Measurements from ENCODE around the gene PTX4. TPM values are rescaled to one million over a fixed set of nuclear protein-coding genes. Genes with fewer than 3 reads are reported as not detected.

PTX4 gene
- total RNA-seq, 1 donor from 2014 or later = not detected

GRCh38 chr16:1495889-1496262 lies 7.1 kb upstream of the PTX4 start:
- TF ChIP-seq, protein P1, sequence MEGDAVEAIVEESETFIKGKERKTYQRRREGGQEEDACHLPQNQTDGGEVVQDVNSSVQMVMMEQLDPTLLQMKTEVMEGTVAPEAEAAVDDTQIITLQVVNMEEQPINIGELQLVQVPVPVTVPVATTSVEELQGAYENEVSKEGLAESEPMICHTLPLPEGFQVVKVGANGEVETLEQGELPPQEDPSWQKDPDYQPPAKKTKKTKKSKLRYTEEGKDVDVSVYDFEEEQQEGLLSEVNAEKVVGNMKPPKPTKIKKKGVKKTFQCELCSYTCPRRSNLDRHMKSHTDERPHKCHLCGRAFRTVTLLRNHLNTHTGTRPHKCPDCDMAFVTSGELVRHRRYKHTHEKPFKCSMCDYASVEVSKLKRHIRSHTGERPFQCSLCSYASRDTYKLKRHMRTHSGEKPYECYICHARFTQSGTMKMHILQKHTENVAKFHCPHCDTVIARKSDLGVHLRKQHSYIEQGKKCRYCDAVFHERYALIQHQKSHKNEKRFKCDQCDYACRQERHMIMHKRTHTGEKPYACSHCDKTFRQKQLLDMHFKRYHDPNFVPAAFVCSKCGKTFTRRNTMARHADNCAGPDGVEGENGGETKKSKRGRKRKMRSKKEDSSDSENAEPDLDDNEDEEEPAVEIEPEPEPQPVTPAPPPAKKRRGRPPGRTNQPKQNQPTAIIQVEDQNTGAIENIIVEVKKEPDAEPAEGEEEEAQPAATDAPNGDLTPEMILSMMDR (IDR thresholded peaks at IDR 0.05) = no peak
- no peak overlapping the region for H3K27ac ChIP-seq
- DNase-seq (no peak), ATAC-seq (no peak)
- intact Hi-C loops (cut with DNase I) = loop anchor here (10.0 kb wide), 1 partner anchor 59 kb away; no protein-coding TSS in a partner anchor
- H3K4me3 ChIP-seq = no peak overlapping the region
- H3K27me3 ChIP-seq = no peaks in the 10 kb centered on the region
- H3K4me1 ChIP-seq = peaks cover 19% of the 10 kb centered on the region
- H3K9me3 ChIP-seq = no peaks in the 10 kb centered on the region
- H3K36me3 ChIP-seq = peaks cover 26% of the 10 kb centered on the region

DNA sequence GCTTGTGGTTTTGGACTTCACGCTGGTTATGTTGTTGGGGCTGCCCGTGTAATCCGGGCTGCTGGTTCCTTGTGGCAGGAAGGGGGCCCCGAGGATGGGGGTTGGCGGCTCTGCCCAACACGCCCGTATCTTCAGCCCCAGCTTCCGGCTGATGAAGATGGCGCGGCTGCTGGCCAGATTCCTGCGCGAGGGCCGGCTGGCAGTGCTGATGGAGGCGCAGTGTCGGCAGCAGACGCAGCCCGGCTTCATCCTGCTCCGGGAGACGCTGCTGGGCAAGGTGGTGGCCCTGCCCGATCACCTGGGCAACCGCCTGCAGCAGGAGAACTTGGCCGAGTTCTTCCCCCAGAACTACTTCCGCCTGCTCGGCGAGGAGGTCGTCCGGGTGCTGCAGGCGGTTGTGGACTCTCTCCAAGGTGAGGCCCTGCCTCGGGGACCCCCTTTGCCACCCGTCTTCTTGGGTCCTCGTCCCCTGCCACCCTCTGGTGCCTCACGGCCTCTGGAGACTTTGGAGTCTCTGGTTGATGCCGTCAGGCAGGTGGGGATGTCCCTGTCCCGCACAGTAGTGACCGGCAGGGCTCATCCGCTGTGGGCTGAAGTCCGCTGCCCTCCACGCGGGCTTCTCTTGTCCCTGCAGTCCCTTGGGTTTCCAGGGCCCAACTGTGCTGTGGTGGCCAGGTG lies 6.6 kb upstream of the PTX4 start:
- intact Hi-C loops (cut with DNase I) = loop anchor here (10.0 kb wide), 1 partner anchor 59 kb away; no protein-coding TSS in a partner anchor
- no peak overlapping the region for H3K27ac ChIP-seq
- H3K36me3 ChIP-seq = peaks cover 21% of the 10 kb centered on the region

GRCh38 chr16:1494711-1495110 lies 6.0 kb upstream of the PTX4 start:
- DNase-seq = no peak
- Histone ChIP-seq H3K9me3 (no peaks in the 10 kb centered on the region), H3K4me3 (no peak overlapping the region), H3K36me3 (peaks cover 15% of the 10 kb centered on the region), H3K27ac (no peak overlapping the region), H3K27me3 (no peaks in the 10 kb centered on the region), H3K4me1 (peaks cover 19% of the 10 kb centered on the region)
- TF ChIP-seq, protein P1 (IDR thresholded peaks at IDR 0.05) = no peak
- intact Hi-C loops (cut with DNase I) = loop anchor here (10.0 kb wide), 1 partner anchor 60 kb away; no protein-coding TSS in a partner anchor
- ATAC-seq = no peak

More for the DNA sequence above, 6.6 kb upstream of the PTX4 start:
- Histone ChIP-seq H3K4me1 (peaks cover 19% of the 10 kb centered on the region), H3K9me3 (no peaks in the 10 kb centered on the region), H3K4me3 (no peak overlapping the region), H3K27me3 (no peaks in the 10 kb centered on the region)
- no peak for ATAC-seq
- TF ChIP-seq, protein P1 (IDR thresholded peaks at IDR 0.05) = no peak
- no peak for DNase-seq

DNA sequence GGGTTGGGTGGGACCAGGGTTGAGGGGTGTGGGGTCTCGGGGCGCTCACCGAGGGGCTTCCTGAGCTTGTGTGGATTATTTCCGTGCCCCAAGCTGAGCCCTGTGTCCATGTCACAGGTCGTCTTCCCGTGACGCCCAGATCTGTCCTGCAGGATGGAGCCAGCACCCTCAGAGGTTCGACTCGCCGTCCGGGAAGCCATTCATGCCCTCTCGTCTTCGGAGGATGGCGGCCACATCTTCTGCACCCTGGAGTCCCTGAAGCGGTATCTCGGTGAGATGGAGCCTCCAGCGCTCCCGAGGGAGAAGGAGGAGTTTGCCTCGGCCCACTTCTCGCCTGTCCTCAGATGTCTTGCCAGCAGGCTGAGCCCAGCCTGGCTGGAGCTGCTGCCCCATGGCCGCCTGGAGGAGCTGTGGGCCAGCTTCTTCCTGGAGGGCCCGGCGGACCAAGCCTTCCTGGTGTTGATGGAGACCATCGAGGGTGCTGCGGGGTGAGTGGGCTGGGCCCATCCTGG lies 5.4 kb upstream of the PTX4 start:
- TF ChIP-seq, protein P1 (IDR thresholded peaks at IDR 0.05) = peak; percentile 57
- H3K4me1 ChIP-seq = peaks cover 19% of the 10 kb centered on the region
- ATAC-seq (peak; percentile 5), DNase-seq (peak; percentile 68)
- H3K27ac ChIP-seq = peak overlapping the region; percentile 90
- peaks cover 9% of the 10 kb centered on the region for H3K36me3 ChIP-seq
- H3K4me3 ChIP-seq = peak overlapping the region; percentile 77
- H3K9me3 ChIP-seq = no peaks in the 10 kb centered on the region
- intact Hi-C loops (cut with DNase I) = loop anchor here (10.0 kb wide), 1 partner anchor 61 kb away; no protein-coding TSS in a partner anchor
- H3K27me3 ChIP-seq = no peaks in the 10 kb centered on the region

GRCh38 chr16:1493746-1494094 lies 5.0 kb upstream of the PTX4 start:
- Histone ChIP-seq H3K4me1 (peaks cover 19% of the 10 kb centered on the region), H3K27me3 (no peaks in the 10 kb centered on the region), H3K27ac (peak overlapping the region; percentile 90), H3K36me3 (peaks cover 9% of the 10 kb centered on the region), H3K9me3 (no peaks in the 10 kb centered on the region), H3K4me3 (peak overlapping the region; percentile 77)
- TF ChIP-seq, protein P1 (IDR thresholded peaks at IDR 0.05) = no peak
- peak; percentile 20 for ATAC-seq
- DNase-seq = no peak
- intact Hi-C loops (cut with DNase I) = loop anchor here (10.0 kb wide), 1 partner anchor 61 kb away; no protein-coding TSS in a partner anchor
